ENCODE data around the gene CAMK2N2.

CAMK2N2 gene

DNA sequence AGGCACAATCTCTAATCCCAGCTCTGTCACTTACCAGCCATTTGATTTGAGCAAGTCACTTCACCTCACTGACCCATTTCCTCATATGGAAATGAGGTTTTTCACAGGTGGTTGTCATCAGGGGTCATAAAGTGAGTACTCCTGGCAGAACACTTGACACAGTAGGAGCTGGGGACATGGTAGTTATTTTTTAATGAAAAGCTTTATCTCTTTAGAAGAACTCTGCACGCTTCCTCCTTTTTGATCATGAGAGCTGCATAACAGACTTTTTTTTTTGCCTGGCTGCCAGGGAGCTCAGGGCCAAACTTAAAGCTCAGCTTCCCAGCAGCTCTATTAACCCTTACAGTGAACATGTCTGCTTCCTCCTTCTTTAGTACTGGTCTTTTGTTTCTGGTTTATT lies 23.5 kb downstream of the CAMK2N2 start:
- Histone ChIP-seq H3F3A (ENCODE audit: control insufficient read depth, insufficient read depth) (0 out of 2 replicates have a peak, but pooled peaks cover 2% of the 10 kb centered on the region), H3K4me2 (ENCODE audit: low read length) (no peak overlapping the region), H3K9me2 (replicated peaks; ENCODE audit: control insufficient read depth, low read length) (no peaks in the 10 kb centered on the region), H4K20me1 (ENCODE audit: control insufficient read depth, insufficient read depth, low read depth, low read length) (no peaks in the 10 kb centered on the region), H3K4me1 (ENCODE audit: control insufficient read depth, low read length) (peaks cover 7% of the 10 kb centered on the region), H3K4me3 (ENCODE audit: low read length) (no peak overlapping the region), H3K79me2 (ENCODE audit: control insufficient read depth, low read length) (no peaks in the 10 kb centered on the region), H3K9me3 (ENCODE audit: control insufficient read depth, insufficient read depth, low read length) (no peaks in the 10 kb centered on the region), H3K27me3 (ENCODE audit: control insufficient read depth, low read length) (no peaks in the 10 kb centered on the region; the same call in 1 of the 2 replicates), H3K27ac (ENCODE audit: low read depth, low read length) (no peak overlapping the region), H3K36me3 (ENCODE audit: control insufficient read depth, low read length) (peaks cover 9% of the 10 kb centered on the region)
- TF ChIP-seq, protein P1, sequence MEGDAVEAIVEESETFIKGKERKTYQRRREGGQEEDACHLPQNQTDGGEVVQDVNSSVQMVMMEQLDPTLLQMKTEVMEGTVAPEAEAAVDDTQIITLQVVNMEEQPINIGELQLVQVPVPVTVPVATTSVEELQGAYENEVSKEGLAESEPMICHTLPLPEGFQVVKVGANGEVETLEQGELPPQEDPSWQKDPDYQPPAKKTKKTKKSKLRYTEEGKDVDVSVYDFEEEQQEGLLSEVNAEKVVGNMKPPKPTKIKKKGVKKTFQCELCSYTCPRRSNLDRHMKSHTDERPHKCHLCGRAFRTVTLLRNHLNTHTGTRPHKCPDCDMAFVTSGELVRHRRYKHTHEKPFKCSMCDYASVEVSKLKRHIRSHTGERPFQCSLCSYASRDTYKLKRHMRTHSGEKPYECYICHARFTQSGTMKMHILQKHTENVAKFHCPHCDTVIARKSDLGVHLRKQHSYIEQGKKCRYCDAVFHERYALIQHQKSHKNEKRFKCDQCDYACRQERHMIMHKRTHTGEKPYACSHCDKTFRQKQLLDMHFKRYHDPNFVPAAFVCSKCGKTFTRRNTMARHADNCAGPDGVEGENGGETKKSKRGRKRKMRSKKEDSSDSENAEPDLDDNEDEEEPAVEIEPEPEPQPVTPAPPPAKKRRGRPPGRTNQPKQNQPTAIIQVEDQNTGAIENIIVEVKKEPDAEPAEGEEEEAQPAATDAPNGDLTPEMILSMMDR (IDR thresholded peaks at IDR 0.05; ENCODE audit: low read depth, low read length, poor library complexity, severe bottlenecking) = no peak
- TF ChIP-seq EZH2phosphoT487 (IDR thresholded peaks at IDR 0.05; ENCODE audit: borderline replicate concordance, low read length) = no peak

DNA sequence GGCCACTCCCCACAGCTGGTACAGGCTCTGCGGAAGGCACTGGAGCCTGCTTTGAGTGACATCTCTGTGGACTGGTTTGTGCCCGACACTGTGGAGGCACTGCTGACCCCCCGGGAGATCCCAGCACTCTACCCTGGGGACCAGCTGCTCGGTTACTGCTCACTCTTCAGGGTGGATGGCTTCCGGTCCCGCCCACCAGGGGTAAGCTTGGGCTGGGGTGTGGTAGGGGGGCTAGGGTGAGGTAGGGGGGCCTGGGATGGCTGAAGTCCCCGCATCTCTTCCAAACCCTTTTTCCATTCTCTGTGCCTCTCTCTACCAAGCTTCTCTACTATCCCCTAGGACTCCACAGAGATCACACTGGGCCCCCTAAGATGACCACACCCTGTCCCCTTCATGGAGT lies 24.1 kb downstream of the CAMK2N2 start:
- Histone ChIP-seq H3K4me2 (ENCODE audit: low read length) (no peak overlapping the region), H3K4me1 (ENCODE audit: control insufficient read depth, low read length) (peaks cover 9% of the 10 kb centered on the region), H3K27me3 (ENCODE audit: control insufficient read depth, low read length) (peaks cover 5% of the 10 kb centered on the region), H3K79me2 (ENCODE audit: control insufficient read depth, low read length) (no peaks in the 10 kb centered on the region), H3K4me3 (ENCODE audit: low read length) (no peak overlapping the region), H3F3A (ENCODE audit: control insufficient read depth, insufficient read depth) (0 out of 2 replicates have a peak, but pooled peaks cover 2% of the 10 kb centered on the region), H3K27ac (ENCODE audit: low read depth, low read length) (no peak overlapping the region), H3K9me3 (ENCODE audit: control insufficient read depth, insufficient read depth, low read length) (no peaks in the 10 kb centered on the region), H4K20me1 (ENCODE audit: control insufficient read depth, insufficient read depth, low read depth, low read length) (no peaks in the 10 kb centered on the region), H3K9me2 (replicated peaks; ENCODE audit: control insufficient read depth, low read length) (no peaks in the 10 kb centered on the region), H3K36me3 (ENCODE audit: control insufficient read depth, low read length) (peaks cover 3% of the 10 kb centered on the region)
- TF ChIP-seq, protein P1 (IDR thresholded peaks at IDR 0.05; ENCODE audit: low read depth, low read length, poor library complexity, severe bottlenecking) = no peak
- TF ChIP-seq EZH2phosphoT487 (IDR thresholded peaks at IDR 0.05; ENCODE audit: borderline replicate concordance, low read length) = no peak

DNA sequence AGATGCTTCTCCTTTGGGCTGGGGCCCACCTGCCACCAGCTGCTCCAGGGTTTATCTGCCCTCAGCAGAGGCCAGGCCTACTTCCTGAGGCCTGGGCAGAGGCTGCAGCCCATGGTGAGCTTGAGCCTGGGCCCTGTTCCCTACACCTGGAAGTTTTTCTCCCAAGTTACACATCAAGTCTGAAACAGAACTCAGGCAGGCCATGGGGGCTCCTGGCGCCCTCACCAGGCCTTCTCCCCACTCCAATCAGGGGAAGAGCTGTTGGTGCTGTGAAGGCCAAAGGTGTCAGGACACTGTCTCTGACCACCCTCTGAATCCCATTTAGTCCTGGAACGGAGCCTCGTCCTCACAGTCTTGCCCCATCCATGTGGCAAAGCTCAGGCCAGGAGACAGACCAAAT lies 24.7 kb downstream of the CAMK2N2 start:
- Histone ChIP-seq H3K27me3 (ENCODE audit: control insufficient read depth, low read length) (peaks cover 11% of the 10 kb centered on the region), H3K79me2 (ENCODE audit: control insufficient read depth, low read length) (no peaks in the 10 kb centered on the region), H3K36me3 (ENCODE audit: control insufficient read depth, low read length) (no peaks in the 10 kb centered on the region), H3K4me1 (ENCODE audit: control insufficient read depth, low read length) (peaks cover 14% of the 10 kb centered on the region), H3K27ac (ENCODE audit: low read depth, low read length) (no peak overlapping the region), H3K4me3 (ENCODE audit: low read length) (no peak overlapping the region), H3K9me2 (replicated peaks; ENCODE audit: control insufficient read depth, low read length) (no peaks in the 10 kb centered on the region), H4K20me1 (ENCODE audit: control insufficient read depth, insufficient read depth, low read depth, low read length) (no peaks in the 10 kb centered on the region), H3K9me3 (ENCODE audit: control insufficient read depth, insufficient read depth, low read length) (no peaks in the 10 kb centered on the region), H3K4me2 (ENCODE audit: low read length) (no peak overlapping the region), H3F3A (ENCODE audit: control insufficient read depth, insufficient read depth) (0 out of 2 replicates have a peak, but pooled peaks cover 4% of the 10 kb centered on the region)
- TF ChIP-seq EZH2phosphoT487 (IDR thresholded peaks at IDR 0.05; ENCODE audit: borderline replicate concordance, low read length) = no peak
- TF ChIP-seq, protein P1 (IDR thresholded peaks at IDR 0.05; ENCODE audit: low read depth, low read length, poor library complexity, severe bottlenecking) = no peak

Data from DOHH2 (cell line).